Measurements from ENCODE around the gene CD47. TPM values are rescaled to one million over a fixed set of nuclear protein-coding genes. Genes with fewer than 3 reads are reported as not detected.

The CD47 gene
- total RNA-seq, 1 donor from 2014 or later: 102 TPM

GRCh38 chr3:108079877-108080276 is 11.0 kb downstream of the CD47 start:
- Histone ChIP-seq H3K4me1 (no peaks in the 10 kb centered on the region), H3F3A (ENCODE audit: low read depth) (no peaks in the 10 kb centered on the region), H3K79me2 (ENCODE audit: low read depth) (peaks cover 5% of the 10 kb centered on the region), H3K36me3 (no peaks in the 10 kb centered on the region), H3K9ac (no peak overlapping the region), H3K27ac (no peak overlapping the region), H3K9me3 (ENCODE audit: low read depth) (no peaks in the 10 kb centered on the region), H4K20me1 (ENCODE audit: low read depth) (peaks cover 7% of the 10 kb centered on the region), H3K4me2 (no peak overlapping the region), H2AFZ (replicated peaks) (no peak overlapping the region), H3K4me3 (no peak overlapping the region), H3K27me3 (no peaks in the 10 kb centered on the region)
- no peak for DNase-seq (ENCODE audit: low spot score)
- H3K4me1 Mint-ChIP-seq: no peaks in the 10 kb centered on the region
- TF ChIP-seq, protein P1, sequence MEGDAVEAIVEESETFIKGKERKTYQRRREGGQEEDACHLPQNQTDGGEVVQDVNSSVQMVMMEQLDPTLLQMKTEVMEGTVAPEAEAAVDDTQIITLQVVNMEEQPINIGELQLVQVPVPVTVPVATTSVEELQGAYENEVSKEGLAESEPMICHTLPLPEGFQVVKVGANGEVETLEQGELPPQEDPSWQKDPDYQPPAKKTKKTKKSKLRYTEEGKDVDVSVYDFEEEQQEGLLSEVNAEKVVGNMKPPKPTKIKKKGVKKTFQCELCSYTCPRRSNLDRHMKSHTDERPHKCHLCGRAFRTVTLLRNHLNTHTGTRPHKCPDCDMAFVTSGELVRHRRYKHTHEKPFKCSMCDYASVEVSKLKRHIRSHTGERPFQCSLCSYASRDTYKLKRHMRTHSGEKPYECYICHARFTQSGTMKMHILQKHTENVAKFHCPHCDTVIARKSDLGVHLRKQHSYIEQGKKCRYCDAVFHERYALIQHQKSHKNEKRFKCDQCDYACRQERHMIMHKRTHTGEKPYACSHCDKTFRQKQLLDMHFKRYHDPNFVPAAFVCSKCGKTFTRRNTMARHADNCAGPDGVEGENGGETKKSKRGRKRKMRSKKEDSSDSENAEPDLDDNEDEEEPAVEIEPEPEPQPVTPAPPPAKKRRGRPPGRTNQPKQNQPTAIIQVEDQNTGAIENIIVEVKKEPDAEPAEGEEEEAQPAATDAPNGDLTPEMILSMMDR (IDR thresholded peaks at IDR 0.05): no peak
- TF ChIP-seq EZH2phosphoT487 (IDR thresholded peaks at IDR 0.05): no peak
- no peaks in the 10 kb centered on the region for H3K9me3 Mint-ChIP-seq
- no peak overlapping the region for H3K27ac Mint-ChIP-seq
- H3K27me3 Mint-ChIP-seq (ENCODE audit: insufficient read depth, low read depth): no peaks in the 10 kb centered on the region
- no peak overlapping the region for H3K4me3 Mint-ChIP-seq
- H3K36me3 Mint-ChIP-seq: peaks cover 17% of the 10 kb centered on the region

DNA sequence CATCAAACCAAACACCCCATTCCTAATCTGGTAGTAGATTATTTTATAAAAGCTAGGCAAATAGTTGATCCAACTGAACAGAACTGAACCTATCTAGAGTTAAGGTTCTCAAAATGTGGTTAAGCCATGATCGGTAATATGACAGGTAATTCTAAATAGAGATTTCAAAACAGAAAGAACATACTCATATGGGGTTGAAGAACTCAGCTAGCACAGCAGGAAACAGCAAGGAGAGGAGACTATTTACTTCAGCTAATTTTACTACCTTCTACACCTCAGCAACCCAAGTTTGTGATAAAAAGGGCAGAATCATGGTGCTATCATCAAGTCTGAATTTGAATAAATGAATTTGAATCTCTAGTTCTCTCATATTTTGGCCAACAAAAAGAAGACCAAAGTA is 11.8 kb downstream of the CD47 start:
- TF ChIP-seq EZH2 (IDR thresholded peaks at IDR 0.05) (no peak), EZH2phosphoT487 (IDR thresholded peaks at IDR 0.05) (no peak)
- TF ChIP-seq, protein P1 (IDR thresholded peaks at IDR 0.05): no peak
- no peaks in the 10 kb centered on the region for H3K9me3 ChIP-seq (ENCODE audit: low read depth)
- no peak overlapping the region for H3K4me2 ChIP-seq
- no peak overlapping the region for H2AFZ ChIP-seq (replicated peaks)
- no peak overlapping the region for H3K4me3 ChIP-seq
- H3K27me3 ChIP-seq: no peaks in the 10 kb centered on the region
- no peaks in the 10 kb centered on the region for H3K4me1 ChIP-seq
- no peak overlapping the region for H3K4me3 Mint-ChIP-seq
- H3K27me3 Mint-ChIP-seq (ENCODE audit: insufficient read depth, low read depth): no peaks in the 10 kb centered on the region
- peaks cover 5% of the 10 kb centered on the region for H3K79me2 ChIP-seq (ENCODE audit: low read depth)
- H3F3A ChIP-seq (ENCODE audit: low read depth): no peaks in the 10 kb centered on the region
- no peak for DNase-seq (ENCODE audit: low spot score)
- H4K20me1 ChIP-seq (ENCODE audit: low read depth): peaks cover 7% of the 10 kb centered on the region
- H3K36me3 ChIP-seq: no peaks in the 10 kb centered on the region
- peaks cover 20% of the 10 kb centered on the region for H3K36me3 Mint-ChIP-seq
- H3K27ac ChIP-seq: no peak overlapping the region
- H3K9ac ChIP-seq: no peak overlapping the region
- no peak overlapping the region for H3K27ac Mint-ChIP-seq
- H3K4me1 Mint-ChIP-seq: no peaks in the 10 kb centered on the region
- no peaks in the 10 kb centered on the region for H3K9me3 Mint-ChIP-seq

- no peaks in the 10 kb centered on the region for H3K27me3 ChIP-seq
- H3K4me3 Mint-ChIP-seq: no peak overlapping the region
- no peak for TF ChIP-seq EZH2phosphoT487 (IDR thresholded peaks at IDR 0.05)
- TF ChIP-seq, protein P1 (IDR thresholded peaks at IDR 0.05): no peak
- TF ChIP-seq EZH2 (IDR thresholded peaks at IDR 0.05): no peak
- H3K4me1 Mint-ChIP-seq: no peaks in the 10 kb centered on the region
- no peaks in the 10 kb centered on the region for H3K9me3 ChIP-seq (ENCODE audit: low read depth)
- peaks cover 7% of the 10 kb centered on the region for H4K20me1 ChIP-seq (ENCODE audit: low read depth)
- DNase-seq (ENCODE audit: low spot score): no peak
- peaks cover 32% of the 10 kb centered on the region for H3K36me3 Mint-ChIP-seq
- H3K4me1 ChIP-seq: no peaks in the 10 kb centered on the region
- H3K27ac ChIP-seq: no peak overlapping the region
- peaks cover 5% of the 10 kb centered on the region for H3K79me2 ChIP-seq (ENCODE audit: low read depth)
- no peaks in the 10 kb centered on the region for H3K9me3 Mint-ChIP-seq
- H3K4me2 ChIP-seq: no peak overlapping the region
- no peak overlapping the region for H3K9ac ChIP-seq
- no peak overlapping the region for H3K27ac Mint-ChIP-seq
- H3K27me3 Mint-ChIP-seq (ENCODE audit: insufficient read depth, low read depth): no peaks in the 10 kb centered on the region
- H3K36me3 ChIP-seq: no peaks in the 10 kb centered on the region
- H3K4me3 ChIP-seq: no peak overlapping the region
- H2AFZ ChIP-seq (replicated peaks): no peak overlapping the region
- no peaks in the 10 kb centered on the region for H3F3A ChIP-seq (ENCODE audit: low read depth)
Measured at GRCh38 chr3:108076564-108076963, 14.3 kb downstream of the CD47 start.
